ENCODE data around the gene P2RY13.

GRCh38 chr3:151362751-151363174, 33.4 kb upstream of the P2RY13 start:
- no peak for TF ChIP-seq CTCF (IDR thresholded peaks at IDR 0.05)
- no peak for TF ChIP-seq EP300 (IDR thresholded peaks at IDR 0.05)

Measured in tibial nerve (tissue), 4 donors.